GM12892 (cell line): Measurements from ENCODE around the gene ZNF534.

Experiments used
- POLR2A ChIP-seq: IDR thresholded peaks from 2 replicates; pipeline ENCODE4 v1.6.1; 2011; ENCODE audit warnings: low read depth, low read length, control low read depth
- POLR2AphosphoS5 ChIP-seq: IDR thresholded peaks from 2 replicates; pipeline ENCODE4 v1.6.1; 2011; ENCODE audit warnings: low read depth, low read length, control low read depth

DNA sequence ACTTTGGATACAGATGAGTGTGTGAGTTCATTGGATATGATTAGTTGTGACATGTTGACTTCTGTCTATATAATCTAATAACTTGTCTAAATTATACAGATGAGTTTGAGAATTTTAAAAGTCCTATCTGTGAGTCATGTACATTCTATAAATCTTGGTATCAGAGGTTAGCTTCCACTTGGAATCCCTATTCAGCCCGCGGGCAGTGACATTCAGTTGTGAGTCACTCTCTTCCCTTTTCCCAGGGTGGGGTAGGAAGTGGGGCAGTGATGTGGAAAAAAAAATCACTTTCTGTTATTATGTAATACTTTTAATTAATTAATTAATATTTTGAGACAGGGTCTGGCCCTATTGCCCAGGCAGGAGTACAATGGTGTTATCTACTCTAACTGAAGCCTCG lies 65.6 kb downstream of the ZNF534 start:
- TF ChIP-seq POLR2A (no peak), POLR2AphosphoS5 (no peak)
